Measurements from ENCODE around the gene SYT12.

SYT12 gene

GRCh38 chr11:67013511-67014045, 9.4 kb upstream of the SYT12 start:
- Mint-ChIP-seq H3K9me3 (peaks cover under 1% of the 10 kb centered on the region), H3K36me3 (peaks cover under 1% of the 10 kb centered on the region), H3K27me3 (peaks cover 60% of the 10 kb centered on the region), H3K4me1 (no peaks in the 10 kb centered on the region), H3K27ac (no peak overlapping the region), H3K4me3 (no peak overlapping the region)
- ATAC-seq, result no peak

DNA sequence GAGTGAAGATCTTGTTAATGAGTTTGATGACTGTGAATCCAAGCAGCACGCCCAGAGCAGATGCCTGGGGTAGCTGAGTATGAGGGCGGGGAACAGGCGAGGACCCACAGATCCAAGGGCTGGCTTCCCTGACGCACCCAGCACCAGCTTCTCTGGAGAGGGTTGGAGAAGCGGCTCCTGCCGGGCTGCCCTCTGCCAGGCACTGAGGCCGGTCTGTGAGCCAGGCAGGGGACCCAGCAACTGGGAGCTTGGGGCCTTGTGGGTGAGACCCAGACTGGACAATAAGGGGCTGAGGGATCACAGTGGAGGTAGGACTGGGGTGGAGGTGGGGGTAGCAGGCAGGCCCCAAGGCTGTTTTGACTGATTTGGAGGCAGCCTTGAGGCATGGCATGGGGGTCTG, 8.6 kb upstream of the SYT12 start:
- Mint-ChIP-seq H3K4me1 (no peaks in the 10 kb centered on the region), H3K27me3 (peaks cover 65% of the 10 kb centered on the region), H3K4me3 (no peak overlapping the region), H3K9me3 (peaks cover 5% of the 10 kb centered on the region), H3K36me3 (peaks cover 5% of the 10 kb centered on the region), H3K27ac (no peak overlapping the region)
- ATAC-seq, result no peak

GRCh38 chr11:67015048-67015447, 7.9 kb upstream of the SYT12 start:
- Mint-ChIP-seq H3K36me3 (peaks cover 5% of the 10 kb centered on the region), H3K9me3 (peaks cover 5% of the 10 kb centered on the region), H3K27me3 (peaks cover 63% of the 10 kb centered on the region), H3K4me3 (no peak overlapping the region), H3K4me1 (no peaks in the 10 kb centered on the region), H3K27ac (no peak overlapping the region)
- no peak for ATAC-seq

GRCh38 chr11:67016550-67016949, 6.4 kb upstream of the SYT12 start:
- H3K4me3 Mint-ChIP-seq, result no peak overlapping the region
- H3K36me3 Mint-ChIP-seq, result peaks cover 5% of the 10 kb centered on the region
- ATAC-seq, result no peak
- H3K27ac Mint-ChIP-seq, result no peak overlapping the region
- peaks cover 77% of the 10 kb centered on the region for H3K27me3 Mint-ChIP-seq
- peaks cover 5% of the 10 kb centered on the region for H3K9me3 Mint-ChIP-seq
- peaks cover 6% of the 10 kb centered on the region for H3K4me1 Mint-ChIP-seq

GRCh38 chr11:67020949-67021348, 2.0 kb upstream of the SYT12 start:
- H3K27ac Mint-ChIP-seq, result no peak overlapping the region
- peaks cover 33% of the 10 kb centered on the region for H3K4me1 Mint-ChIP-seq
- ATAC-seq, result peak; percentile 43
- peaks cover 5% of the 10 kb centered on the region for H3K36me3 Mint-ChIP-seq
- H3K4me3 Mint-ChIP-seq, result no peak overlapping the region
- H3K27me3 Mint-ChIP-seq, result peaks cover 80% of the 10 kb centered on the region
- H3K9me3 Mint-ChIP-seq, result peaks cover 5% of the 10 kb centered on the region

- Mint-ChIP-seq H3K4me3 (no peak overlapping the region), H3K4me1 (peaks cover 45% of the 10 kb centered on the region), H3K9me3 (peaks cover 5% of the 10 kb centered on the region), H3K27me3 (peaks cover 88% of the 10 kb centered on the region), H3K36me3 (peaks cover 5% of the 10 kb centered on the region), H3K27ac (no peak overlapping the region)
- ATAC-seq, result no peak
These were observed 497 bp upstream of the SYT12 start for GRCh38 chr11:67022341-67022933.

DNA sequence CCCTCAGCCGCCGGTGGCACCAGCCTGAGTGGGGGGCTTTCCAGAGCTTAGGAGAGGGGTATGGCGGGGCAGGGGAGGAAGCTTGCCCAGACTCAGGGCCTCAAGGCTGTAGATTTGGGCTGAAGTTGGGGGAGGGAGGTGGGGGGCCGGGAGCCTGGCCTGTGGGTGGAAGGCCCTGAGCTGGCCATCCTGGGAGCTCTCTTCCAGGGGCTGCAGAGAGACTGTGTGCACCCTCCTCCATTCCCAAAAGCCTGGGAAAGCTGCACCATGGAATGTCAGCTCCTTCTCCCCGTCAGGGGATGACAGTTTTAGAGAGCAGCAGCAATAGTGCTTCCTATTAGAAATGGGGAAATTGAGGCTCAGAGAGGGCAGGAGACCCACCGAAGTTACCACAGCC, 1.0 kb downstream of the SYT12 start:
- peak overlapping the region; percentile 65 for H3K4me3 Mint-ChIP-seq
- peaks cover 86% of the 10 kb centered on the region for H3K27me3 Mint-ChIP-seq
- no peak overlapping the region for H3K27ac Mint-ChIP-seq
- no peak for ATAC-seq
- peaks cover under 1% of the 10 kb centered on the region for H3K9me3 Mint-ChIP-seq
- peaks cover under 1% of the 10 kb centered on the region for H3K36me3 Mint-ChIP-seq
- H3K4me1 Mint-ChIP-seq, result peaks cover 60% of the 10 kb centered on the region

DNA sequence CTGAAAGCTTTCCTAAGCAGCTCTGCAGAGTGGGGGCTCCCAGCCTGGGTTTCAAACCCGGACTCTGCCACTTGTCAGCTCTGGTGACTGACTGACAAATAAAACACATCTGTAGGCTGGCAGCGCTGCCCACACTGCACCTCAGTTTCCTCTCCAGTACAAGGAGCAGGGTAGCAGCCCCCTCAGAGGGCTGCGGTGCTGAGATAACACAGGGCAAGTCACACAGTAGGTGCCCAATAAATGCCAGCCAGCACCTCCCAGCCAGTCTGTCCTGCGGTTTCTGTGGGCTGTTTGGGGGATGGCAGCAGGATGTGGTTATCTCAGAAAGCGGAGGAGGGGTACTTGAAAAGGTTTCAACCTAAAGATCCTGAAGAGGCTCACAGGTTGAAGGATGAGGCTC, 1.5 kb downstream of the SYT12 start:
- Mint-ChIP-seq H3K9me3 (no peaks in the 10 kb centered on the region), H3K4me3 (peak overlapping the region; percentile 20), H3K27me3 (peaks cover 87% of the 10 kb centered on the region), H3K36me3 (no peaks in the 10 kb centered on the region), H3K4me1 (peaks cover 63% of the 10 kb centered on the region), H3K27ac (no peak overlapping the region)
- no peak for ATAC-seq

- ATAC-seq, result no peak
- H3K4me1 Mint-ChIP-seq, result peaks cover 63% of the 10 kb centered on the region
- H3K27me3 Mint-ChIP-seq, result peaks cover 88% of the 10 kb centered on the region
- no peak overlapping the region for H3K4me3 Mint-ChIP-seq
- H3K36me3 Mint-ChIP-seq, result no peaks in the 10 kb centered on the region
- no peak overlapping the region for H3K27ac Mint-ChIP-seq
- H3K9me3 Mint-ChIP-seq, result no peaks in the 10 kb centered on the region
These were observed 2.0 kb downstream of the SYT12 start for GRCh38 chr11:67024966-67025365.

- H3K27me3 Mint-ChIP-seq, result peaks cover 88% of the 10 kb centered on the region
These were observed 2.8 kb downstream of the SYT12 start for GRCh38 chr11:67025750-67026149.

DNA sequence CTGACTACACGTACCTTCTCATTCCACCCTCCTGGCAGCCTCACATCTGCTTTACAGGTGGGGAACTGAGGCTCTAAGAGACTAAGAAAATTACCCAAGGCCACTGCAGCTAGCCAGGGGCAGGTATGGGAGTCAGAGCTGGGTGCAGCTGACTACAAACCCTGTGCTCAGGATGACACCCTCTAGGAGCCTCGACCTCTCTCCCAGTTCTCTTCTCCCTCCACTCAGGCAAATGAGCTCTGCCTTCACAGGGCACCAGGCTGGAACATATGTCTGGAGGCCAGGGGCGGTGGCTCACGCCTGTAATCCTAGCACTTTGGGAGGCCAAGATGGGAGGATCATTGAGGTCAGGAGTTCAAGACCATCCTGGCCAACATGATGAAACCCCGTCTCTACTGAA, 4.0 kb downstream of the SYT12 start:
- Mint-ChIP-seq H3K27me3 (peaks cover 88% of the 10 kb centered on the region), H3K27ac (peak overlapping the region; percentile 37), H3K36me3 (no peaks in the 10 kb centered on the region), H3K9me3 (no peaks in the 10 kb centered on the region), H3K4me1 (peaks cover 76% of the 10 kb centered on the region), H3K4me3 (no peak overlapping the region)
- ATAC-seq, result no peak

More at GRCh38 chr11:67025750-67026149, 2.8 kb downstream of the SYT12 start:
- ATAC-seq, result no peak
- Mint-ChIP-seq H3K36me3 (no peaks in the 10 kb centered on the region), H3K4me1 (peaks cover 71% of the 10 kb centered on the region), H3K4me3 (no peak overlapping the region), H3K9me3 (no peaks in the 10 kb centered on the region), H3K27ac (no peak overlapping the region)

DNA sequence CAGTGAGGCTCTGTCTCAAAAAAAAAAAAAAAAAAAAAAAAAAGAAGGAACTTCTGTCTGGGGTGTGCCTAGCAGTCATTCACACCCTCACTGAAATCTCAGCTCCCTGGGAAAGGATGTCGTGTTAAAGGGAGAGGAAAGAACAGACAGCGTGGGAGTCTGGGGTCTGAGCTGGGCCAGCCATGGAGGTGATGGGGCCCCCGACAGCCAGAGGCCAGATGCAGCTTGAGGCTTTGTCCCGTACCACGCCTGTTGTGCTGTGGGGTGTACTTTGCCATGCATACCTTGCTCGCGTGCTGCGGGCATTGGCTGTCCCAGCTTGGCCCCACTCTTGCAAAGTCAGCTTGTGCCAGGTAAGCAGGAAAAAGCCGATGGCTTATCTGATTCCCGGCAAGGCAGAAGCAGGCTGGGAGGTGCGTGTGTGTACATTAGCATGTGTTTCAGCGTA, 4.6 kb downstream of the SYT12 start:
- peak overlapping the region; percentile 32 for H3K4me3 Mint-ChIP-seq
- no peaks in the 10 kb centered on the region for H3K9me3 Mint-ChIP-seq
- peaks cover 88% of the 10 kb centered on the region for H3K27me3 Mint-ChIP-seq
- H3K27ac Mint-ChIP-seq, result peak overlapping the region; percentile 37
- peaks cover 81% of the 10 kb centered on the region for H3K4me1 Mint-ChIP-seq
- H3K36me3 Mint-ChIP-seq, result no peaks in the 10 kb centered on the region
- ATAC-seq, result peak; percentile 61

DNA sequence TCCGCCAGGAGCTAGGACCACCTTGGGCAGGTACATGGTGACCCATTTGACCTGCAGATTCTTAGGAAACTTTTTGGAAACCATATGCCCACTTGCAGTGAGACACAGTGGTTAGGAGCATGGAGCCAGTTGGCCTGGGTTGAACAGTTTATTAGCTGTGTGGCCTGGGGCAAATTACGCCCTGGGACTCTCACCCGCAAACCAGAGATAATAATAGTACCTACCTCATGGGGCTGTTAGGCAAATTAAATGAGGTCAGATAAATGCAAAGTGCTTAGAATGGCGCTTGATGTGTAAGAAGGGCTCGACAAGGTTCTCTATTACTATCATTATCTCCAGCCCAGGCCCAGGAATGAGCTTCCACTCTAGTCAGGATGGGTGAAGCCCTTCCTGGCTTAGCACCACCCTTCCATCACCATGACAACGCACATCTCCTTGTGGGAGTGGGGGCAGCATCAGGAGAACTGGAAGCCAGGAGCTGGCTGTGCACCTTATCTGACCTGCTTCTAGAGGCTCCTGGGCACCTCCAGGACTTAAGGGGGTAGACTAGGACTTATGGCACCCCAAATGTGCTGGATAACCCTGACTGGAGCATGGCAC, 5.1 kb downstream of the SYT12 start:
- H3K4me3 Mint-ChIP-seq, result peak overlapping the region; percentile 15
- no peaks in the 10 kb centered on the region for H3K9me3 Mint-ChIP-seq
- peak; percentile 87 for ATAC-seq
- peak overlapping the region; percentile 37 for H3K27ac Mint-ChIP-seq
- H3K4me1 Mint-ChIP-seq, result peaks cover 82% of the 10 kb centered on the region
- peaks cover 90% of the 10 kb centered on the region for H3K27me3 Mint-ChIP-seq
- no peaks in the 10 kb centered on the region for H3K36me3 Mint-ChIP-seq

DNA sequence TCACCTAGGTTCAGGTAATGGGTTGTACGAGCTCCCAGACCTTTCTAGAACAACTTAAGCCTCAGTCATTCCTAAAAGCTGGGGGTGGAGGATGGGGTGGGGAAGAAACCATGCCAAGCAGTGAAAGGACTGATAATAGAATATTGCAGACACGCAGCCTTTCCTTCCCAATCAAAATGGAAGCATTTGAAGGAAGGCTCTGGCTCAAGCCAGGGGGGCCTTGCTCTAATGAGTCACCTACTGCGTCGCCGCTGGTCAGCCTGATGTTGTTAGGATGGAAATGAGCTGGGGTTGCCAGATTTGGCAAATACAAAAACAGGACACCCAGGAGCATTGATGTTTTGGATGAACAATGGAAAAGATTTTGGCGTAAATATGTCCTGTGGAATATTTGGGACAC, 6.2 kb downstream of the SYT12 start:
- peaks cover 81% of the 10 kb centered on the region for H3K4me1 Mint-ChIP-seq
- no peak overlapping the region for H3K4me3 Mint-ChIP-seq
- ATAC-seq, result no peak
- no peaks in the 10 kb centered on the region for H3K9me3 Mint-ChIP-seq
- H3K27me3 Mint-ChIP-seq, result peaks cover 91% of the 10 kb centered on the region
- no peaks in the 10 kb centered on the region for H3K36me3 Mint-ChIP-seq
- H3K27ac Mint-ChIP-seq, result no peak overlapping the region

- H3K27me3 Mint-ChIP-seq, result peaks cover 91% of the 10 kb centered on the region
- no peaks in the 10 kb centered on the region for H3K36me3 Mint-ChIP-seq
- H3K4me3 Mint-ChIP-seq, result no peak overlapping the region
- no peaks in the 10 kb centered on the region for H3K9me3 Mint-ChIP-seq
- H3K27ac Mint-ChIP-seq, result no peak overlapping the region
- peaks cover 64% of the 10 kb centered on the region for H3K4me1 Mint-ChIP-seq
- no peak for ATAC-seq
These were observed 8.0 kb downstream of the SYT12 start for GRCh38 chr11:67030976-67031375.
